ENCODE measurements around the gene SLC15A4.

Gene SLC15A4

GRCh38 chr12:128794661-128795529, 28.9 kb downstream of the SLC15A4 start:
- DNase-seq (ENCODE audit: low spot score) = no peak

- DNase-seq (ENCODE audit: low spot score) = no peak
Observed at GRCh38 chr12:128793701-128794100, 30.1 kb downstream of the SLC15A4 start.

GRCh38 chr12:128792881-128793280, 30.9 kb downstream of the SLC15A4 start:
- no peak for DNase-seq (ENCODE audit: low spot score)

- no peak for DNase-seq (ENCODE audit: low spot score)
Observed at GRCh38 chr12:128792398-128792797, 31.4 kb downstream of the SLC15A4 start.

GRCh38 chr12:128791395-128792322, 32.1 kb downstream of the SLC15A4 start:
- no peak for DNase-seq (ENCODE audit: low spot score)

GRCh38 chr12:128790653-128791373, 32.9 kb downstream of the SLC15A4 start:
- DNase-seq (ENCODE audit: low spot score) = no peak

GRCh38 chr12:128790221-128790620, 33.5 kb downstream of the SLC15A4 start:
- DNase-seq (ENCODE audit: low spot score) = no peak

GRCh38 chr12:128789356-128789929, 34.3 kb downstream of the SLC15A4 start:
- DNase-seq (ENCODE audit: low spot score) = no peak

GRCh38 chr12:128787827-128788226, 35.9 kb downstream of the SLC15A4 start:
- no peak for DNase-seq (ENCODE audit: low spot score)

GRCh38 chr12:128786741-128787391, 36.9 kb downstream of the SLC15A4 start:
- DNase-seq (ENCODE audit: low spot score) = no peak

- no peak for DNase-seq (ENCODE audit: low spot score)
Observed at GRCh38 chr12:128784030-128784760, 39.6 kb downstream of the SLC15A4 start.

GRCh38 chr12:128783129-128783574, 40.6 kb downstream of the SLC15A4 start:
- no peak for DNase-seq (ENCODE audit: low spot score)

- DNase-seq (ENCODE audit: low spot score) = no peak
Observed at GRCh38 chr12:128779901-128780300, 43.9 kb downstream of the SLC15A4 start.

GRCh38 chr12:128772249-128772648, 51.5 kb downstream of the SLC15A4 start:
- DNase-seq (ENCODE audit: low spot score) = no peak

GRCh38 chr12:128771681-128772080, 52.1 kb downstream of the SLC15A4 start:
- DNase-seq (ENCODE audit: low spot score) = no peak

- DNase-seq (ENCODE audit: low spot score) = no peak
Observed at GRCh38 chr12:128767518-128767917, 56.2 kb downstream of the SLC15A4 start.

- no peak for DNase-seq (ENCODE audit: low spot score)
Observed at GRCh38 chr12:128766738-128767501, 56.8 kb downstream of the SLC15A4 start.

- no peak for DNase-seq (ENCODE audit: low spot score)
Observed at GRCh38 chr12:128763395-128763794, 60.4 kb downstream of the SLC15A4 start.

- no peak for DNase-seq (ENCODE audit: low spot score)
Observed at GRCh38 chr12:128761379-128761790, 62.4 kb downstream of the SLC15A4 start.

GRCh38 chr12:128755566-128755965, 68.2 kb downstream of the SLC15A4 start:
- DNase-seq (ENCODE audit: low spot score) = no peak
